Measurements from ENCODE around the gene KLHL36. TPM values are rescaled to one million over a fixed set of nuclear protein-coding genes. Genes with fewer than 3 reads are reported as not detected.
"Not testable (repeated sequence)": the region's sequence is repeated elsewhere in the genome, so short reads cannot be mapped to it uniquely, and the experiment has no call there.

KLHL36 gene
- polyA plus RNA-seq, 10 donors: 10.1 to 16.7 (median 13.7) TPM

DNA sequence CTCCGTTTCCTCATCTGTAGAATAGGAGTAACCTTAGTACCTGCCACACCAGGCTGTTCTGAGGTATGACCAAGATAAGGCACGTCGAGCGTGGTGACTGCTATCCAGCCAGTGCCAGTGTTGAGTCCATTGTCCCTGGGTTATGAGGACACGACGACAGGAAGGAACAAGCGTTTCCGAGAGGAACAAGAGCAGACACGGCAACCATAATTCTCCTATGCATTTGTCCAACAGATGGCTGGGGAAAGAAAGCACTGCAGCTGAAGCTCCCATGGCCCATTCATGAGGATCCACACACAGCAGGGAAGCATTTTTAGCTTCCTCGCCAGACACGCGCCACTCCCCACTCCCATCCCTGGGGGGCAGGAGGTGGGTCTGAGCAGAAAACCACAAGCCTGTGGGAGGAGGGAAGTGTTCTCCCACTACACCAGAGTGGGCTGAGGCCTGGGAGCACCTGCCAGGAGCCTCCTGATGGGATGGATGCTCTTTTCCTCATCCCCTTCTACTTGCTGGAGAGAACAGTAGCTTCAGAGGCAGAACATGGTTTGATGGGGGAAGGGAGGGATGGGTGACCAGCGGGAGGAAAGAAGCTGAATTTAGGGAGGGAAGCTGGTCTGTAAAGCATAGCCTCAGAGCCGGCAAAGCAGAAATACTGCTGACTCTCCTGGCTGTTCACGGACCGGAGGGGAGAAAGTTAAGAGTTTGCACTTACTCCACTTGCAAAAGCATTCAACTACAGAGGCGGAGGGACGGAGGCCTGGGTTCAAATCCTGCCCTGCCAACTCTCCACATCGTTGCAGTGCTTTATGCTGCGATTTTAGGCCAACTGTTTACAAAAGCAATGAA is 33.1 kb upstream of the KLHL36 start:
- DNase-seq: peak in 1 of 3 donors; percentile 48

DNA sequence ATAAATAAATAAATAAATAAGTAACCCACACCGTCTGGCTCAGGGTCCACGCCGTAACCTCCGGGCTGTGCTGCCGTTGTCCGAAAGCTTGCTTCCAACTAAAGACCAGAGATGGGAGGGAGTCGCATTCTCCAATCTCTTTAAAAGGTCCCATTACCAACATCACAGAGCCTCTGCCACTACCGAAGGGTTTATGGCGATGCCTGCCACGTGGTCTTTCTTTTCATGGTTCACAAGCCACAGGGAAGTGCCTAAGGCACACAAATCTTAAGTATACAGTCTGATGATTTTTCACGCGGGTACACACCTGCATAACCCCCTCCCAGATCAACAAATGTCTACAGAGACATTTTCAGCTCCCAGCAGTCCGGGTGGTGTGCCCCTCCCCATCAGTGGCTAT is 31.8 kb upstream of the KLHL36 start:
- DNase-seq: no peak

DNA sequence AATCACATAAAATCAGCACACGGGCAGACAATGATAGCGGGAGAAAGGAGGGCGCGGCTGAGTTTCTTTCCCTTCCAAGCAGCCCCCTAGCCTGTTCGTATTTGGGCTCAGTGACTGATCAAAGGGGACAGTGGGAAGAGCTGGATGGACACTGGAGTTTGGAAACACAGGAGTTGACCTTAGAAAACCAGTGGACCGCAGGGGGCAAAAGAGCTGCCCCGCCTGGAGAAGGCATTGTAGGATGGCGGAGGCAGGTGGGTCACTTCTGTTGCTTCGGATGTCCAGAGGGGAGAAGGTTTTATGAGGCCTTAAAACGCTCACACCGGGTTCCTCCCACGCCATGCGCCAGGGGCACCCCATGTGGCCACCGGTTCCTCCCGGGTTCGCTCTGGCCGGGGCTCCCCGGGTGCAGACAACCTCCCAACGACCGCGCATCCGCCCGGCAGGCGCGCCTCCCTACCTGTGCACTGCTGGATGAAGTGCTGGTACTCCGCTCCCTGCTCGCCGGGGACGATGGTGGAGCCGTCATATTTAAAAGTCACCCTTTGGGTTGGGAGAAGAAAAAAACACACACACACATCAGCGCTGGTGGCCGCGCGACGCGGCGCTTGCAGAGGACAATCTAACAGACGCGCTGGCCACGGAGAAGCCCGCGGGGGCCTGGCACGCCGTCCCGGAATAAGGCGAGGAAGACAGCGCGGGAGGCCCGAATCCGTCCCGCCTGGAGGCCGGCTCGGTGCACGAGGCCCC is 31.1 kb upstream of the KLHL36 start:
- peak in 1 of 3 donors; percentile 75 for DNase-seq

DNA sequence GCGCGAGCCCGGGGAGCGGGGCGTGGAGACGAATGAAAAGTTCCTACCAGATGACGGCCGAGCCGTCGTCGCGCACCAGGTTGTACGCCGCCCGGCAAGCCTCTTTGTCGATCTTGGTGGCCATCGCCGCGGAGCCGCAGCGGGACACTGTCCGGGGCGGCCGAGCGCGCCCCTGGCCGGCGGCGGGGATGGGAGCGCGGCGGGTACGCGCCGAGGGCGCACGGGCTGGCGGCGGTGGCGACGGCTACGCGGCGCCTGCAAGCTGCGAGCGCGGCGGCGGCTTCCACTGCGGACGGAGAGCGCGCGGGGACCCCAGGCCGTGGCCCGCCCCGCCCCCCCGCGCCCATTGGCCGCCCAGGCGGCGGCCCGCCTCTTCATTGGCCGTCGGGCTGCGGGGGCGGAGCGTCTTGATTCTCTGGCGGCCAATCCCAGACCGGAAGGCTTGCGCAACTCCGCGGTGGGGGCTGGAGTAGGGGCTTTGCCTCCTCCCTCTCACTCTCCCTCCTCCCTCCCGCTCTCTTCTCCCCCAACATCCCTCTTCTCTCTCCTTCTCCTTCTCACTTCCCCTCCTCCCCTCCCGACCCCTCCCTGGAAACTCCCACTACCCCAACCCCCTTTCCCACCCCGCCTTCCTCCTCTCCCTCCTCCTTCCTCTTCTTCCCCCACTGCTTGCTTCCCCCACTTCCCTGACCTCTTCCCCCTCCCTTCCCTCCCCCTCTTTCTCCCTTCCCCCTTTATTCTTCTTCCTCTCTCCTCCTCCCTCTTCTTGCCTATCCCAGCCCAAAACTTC is 30.3 kb upstream of the KLHL36 start, which contains the start of gene COTL1:
TSS of gene COTL1 (minus strand) at position 288 of the 790 bp plus-strand sequence. CDS start at position 124, 164 bp downstream.
- peak; percentile 97 to 98 (median 98) for DNase-seq

DNA sequence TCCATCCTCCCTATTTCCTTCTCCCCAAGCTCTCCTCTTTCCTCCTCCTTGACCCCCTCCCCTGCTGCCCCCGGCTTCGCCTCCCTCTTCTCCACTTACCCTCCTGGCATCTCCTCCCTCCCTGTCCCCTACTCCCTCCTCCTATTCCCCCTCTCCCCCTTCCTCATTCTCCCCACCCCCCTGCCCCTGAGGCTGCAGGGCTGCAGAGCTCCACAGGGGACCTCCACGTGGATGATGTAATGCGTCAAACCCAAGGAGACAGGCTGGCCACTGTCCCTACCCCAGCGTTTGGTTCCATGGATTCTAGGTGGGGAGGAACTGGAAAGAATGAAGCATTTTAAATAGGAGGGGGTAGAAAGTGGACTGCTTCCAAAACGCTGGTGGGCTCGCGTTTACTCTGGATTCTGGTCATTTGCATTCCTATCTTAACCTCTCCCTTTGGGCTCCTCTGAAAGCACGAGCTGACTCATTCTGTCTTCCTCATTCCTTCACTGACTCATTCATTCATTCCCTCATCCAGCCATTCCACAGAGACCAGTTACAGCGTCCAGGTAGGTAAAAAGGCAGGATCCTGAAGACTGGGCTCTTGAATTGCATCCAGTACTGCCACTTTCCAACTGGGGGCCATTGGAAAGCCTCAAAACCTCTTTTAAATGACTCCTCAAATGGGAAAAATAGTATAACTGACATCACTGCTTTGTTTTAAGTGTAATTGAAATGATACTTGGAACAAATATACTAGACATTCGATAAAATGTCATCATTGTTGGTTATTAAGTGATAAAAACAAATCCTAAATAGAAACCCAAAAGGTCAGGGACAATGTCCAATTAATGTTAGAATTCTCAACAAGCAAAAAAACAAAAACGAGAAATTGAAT is 29.5 kb upstream of the KLHL36 start:
- peak in 2 of 3 donors; percentile 64 to 97 for DNase-seq

DNA sequence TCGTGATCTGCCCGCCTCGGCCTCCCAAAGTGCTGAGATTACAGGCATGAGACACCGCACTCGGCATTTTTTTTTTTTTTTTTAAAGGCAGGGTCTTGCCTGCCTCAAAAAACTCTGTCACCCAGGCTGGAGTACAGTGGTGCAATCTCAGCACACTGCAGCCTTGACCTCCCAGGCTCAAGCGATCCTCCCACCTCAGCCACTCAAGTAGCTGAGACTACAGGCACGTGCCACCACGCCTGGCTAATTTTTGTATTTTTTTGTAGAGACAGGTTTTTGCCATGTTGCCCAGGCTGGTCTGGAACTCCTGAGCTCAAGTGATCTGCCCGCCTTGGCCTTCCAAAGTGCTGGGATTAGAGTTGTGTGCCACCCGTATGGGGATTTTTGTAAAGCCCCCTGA is 27.4 kb upstream of the KLHL36 start:
- DNase-seq: not testable (repeated sequence)

DNA sequence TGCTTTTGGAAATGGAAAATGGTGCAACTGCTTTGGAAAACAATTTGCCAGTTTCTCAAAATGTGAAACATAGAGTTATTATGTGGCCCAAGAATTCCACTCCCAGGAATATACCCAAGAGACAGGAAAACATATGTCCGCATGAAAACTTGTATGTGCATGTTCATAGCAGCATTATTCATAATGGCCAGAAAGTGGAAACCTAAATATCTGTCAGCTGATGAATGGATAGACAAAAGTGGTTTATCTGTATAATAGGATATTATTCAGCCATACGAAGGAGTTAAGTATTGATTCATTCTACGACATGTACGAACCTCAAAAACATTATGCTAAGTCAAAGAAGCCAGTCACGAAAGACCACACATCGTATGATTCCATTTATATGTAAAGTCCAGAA is 22.8 kb upstream of the KLHL36 start:
- DNase-seq: no peak

DNA sequence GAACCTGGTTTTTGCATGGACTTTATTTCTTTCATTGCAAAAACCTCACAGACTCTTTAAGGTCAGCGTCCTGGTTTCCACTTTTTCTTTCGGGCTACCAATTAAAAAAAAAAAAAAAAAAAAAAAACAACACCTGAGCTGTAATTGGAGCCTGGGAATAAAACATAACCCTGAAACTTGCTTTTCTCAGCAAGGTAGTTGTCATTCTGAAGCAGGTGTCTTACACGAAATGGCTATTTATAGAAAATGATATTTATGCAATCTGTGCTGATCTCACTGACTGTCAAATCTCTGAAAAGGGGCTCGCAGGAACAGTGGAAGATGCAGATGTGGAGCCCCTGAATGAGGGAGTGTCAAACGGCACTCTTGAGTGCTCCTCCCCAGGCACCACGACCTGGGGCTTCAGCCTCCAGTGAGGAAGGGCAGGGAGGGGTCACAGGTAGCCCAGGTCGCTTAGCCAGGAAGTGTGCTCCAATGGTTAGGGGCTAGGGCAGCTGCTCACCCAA is 20.0 kb upstream of the KLHL36 start:
- DNase-seq: no peak

DNA sequence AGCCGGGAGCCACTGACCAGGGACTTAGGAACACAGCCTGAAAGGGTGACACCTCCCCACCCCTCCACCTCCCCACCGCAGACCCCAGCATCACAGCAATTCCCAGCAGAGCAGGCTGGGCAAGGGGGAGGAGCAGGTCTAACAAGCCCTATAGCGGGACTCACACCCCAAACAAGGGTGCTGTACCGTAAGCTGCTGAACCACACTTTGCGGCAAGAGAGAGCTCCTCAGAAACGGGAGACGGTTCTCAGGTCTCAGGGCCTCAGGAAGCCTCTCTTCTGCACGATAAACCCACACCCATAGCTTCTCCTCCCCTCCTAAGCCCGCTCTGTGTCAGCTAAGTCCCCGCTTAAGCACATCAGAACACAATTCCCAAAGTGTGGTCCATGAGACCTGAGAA is 18.7 kb upstream of the KLHL36 start:
- DNase-seq: no peak

DNA sequence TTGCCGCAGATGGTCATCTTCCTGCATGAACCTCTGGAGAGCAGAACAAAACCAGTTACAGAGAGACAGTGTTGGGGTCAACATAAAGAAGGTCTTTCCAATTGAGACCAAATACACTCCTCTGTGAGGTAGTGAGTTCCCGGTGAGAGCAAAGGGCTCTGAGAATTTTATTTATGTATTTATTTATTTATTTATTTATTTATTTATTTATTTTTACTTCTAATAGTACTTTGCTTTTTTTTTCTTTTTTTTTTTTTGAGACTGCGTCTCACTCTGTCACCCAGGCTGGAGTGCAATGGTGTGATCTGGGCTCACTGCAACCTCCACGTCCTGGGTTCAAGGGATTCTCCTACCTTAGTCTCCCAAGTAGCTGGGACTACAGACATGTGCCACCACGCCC is 18.3 kb upstream of the KLHL36 start:
- DNase-seq: no peak

DNA sequence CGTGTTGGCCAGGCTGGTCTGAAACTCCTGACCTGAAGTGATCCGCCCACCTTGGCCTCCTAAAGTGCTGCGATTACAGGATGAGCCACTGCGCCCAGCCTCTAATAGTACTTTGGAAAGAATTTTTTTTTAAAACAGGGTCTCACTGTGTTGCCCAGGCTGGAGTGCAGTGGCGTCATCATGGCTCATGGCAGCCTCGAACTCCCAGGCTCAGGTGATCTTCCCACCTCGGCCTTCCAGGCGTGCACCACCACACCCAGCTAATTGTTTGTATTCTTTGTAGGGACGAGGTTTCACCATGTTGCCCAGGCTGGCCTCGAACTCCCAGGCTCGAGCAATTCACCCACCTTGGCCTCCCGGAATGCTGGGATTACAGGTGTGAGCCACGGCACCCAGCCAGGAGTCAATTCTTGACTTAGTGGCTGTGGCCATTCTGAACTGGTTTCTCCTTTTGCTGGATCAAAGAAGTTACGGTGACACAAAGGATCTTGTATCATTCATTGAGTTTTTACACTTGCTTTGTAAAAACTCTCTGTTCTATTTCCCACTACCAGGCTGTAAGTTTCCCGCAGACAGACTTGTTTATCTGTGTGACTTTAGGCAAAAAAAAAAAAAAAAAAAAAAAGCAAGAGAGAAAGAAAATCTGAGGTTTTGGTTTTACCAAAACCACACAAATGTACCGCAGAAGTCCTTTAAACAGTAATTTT is 17.7 kb upstream of the KLHL36 start:
- no peak for DNase-seq

DNA sequence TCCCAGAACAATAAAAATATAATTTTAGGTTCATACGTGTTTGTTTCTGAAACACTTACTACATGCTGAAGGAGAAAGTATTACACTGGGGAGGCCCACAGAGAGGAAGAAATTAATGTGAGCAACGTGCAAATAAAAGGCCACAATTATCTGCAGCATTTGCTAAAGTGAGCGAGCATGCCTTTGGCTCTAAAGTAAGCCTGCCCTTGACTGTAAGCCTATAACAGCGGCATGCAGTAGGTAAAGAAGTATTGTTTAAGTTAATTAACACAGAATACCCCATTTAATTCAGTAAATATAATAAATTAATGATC is 17.2 kb upstream of the KLHL36 start:
- DNase-seq: no peak

DNA sequence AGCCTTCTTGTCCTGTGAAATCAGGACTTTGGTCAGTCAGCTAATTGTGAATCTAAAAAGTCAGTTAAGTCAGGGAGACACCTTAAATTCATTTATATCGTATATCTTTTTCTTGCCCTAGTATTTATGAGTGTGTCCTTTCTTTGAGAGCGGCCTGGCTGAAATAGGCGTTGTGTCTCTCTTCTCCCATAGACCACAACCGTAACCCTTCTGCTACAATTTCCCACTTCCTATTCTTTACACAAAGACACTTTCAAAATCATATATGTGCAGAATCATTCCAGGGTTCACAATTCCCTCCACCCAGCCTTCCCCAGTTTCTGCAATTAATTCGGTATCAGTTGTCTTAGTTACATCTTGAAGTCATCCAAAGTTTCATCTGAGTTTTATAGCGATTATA is 16.4 kb upstream of the KLHL36 start:
- no peak for DNase-seq

DNA sequence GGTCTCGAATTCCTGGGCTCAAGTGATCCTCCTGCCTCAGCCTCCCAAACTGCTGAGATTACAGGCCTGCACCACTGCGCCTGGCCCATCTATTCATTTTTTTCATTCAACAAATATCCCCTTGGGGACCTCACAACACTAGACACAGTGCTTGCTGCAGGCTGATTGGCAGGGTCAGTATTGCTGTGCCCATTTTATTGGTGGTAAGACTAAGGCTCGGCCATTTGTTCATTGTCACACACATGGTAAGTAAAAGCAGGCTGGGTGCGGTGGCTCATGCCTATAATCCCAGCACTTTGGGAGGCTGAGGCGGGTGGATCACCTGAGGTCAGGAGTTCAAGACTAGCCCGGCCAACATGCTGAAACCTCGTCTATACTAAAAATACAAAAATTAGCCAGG is 15.4 kb upstream of the KLHL36 start:
- DNase-seq: not testable (repeated sequence)

DNA sequence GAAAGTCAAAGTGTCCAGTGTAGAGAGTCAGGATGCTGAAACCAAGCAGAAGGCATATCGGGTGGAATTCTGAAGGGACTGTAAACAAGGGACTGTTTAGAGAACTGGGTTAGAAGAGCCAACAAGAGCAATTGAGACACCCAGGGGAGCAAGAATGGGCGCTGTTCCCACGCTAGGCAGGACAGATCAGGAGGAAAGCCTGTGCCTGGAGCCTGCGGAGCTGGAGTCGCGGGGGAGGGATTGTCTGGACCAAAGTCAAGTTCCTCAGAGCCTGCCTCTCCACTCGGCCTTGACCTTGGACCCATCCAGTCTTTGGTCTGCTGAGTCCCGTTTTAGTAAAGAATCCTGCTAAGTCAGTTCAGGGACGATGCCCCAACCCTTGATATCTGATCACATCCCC is 14.7 kb upstream of the KLHL36 start:
- peak in 1 of 3 donors; percentile 82 for DNase-seq

DNA sequence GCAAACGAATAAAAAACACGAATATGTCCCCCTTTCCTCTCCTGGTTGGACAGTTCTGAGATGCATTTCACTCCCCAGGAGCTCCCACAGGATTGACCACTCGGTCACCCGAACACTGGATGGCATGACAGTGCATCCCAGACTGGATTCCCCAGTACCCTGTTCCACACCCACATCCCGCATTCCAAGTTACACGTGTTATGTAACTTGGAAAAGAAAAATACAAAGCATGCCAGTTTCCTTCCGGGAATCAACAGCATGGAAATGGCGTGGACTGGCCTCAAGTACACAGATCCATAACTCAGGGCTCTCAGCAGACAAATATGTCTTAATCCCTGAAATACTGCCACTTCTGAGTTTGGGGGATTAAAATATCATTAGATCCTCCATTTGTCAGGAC is 12.6 kb upstream of the KLHL36 start:
- no peak for DNase-seq

DNA sequence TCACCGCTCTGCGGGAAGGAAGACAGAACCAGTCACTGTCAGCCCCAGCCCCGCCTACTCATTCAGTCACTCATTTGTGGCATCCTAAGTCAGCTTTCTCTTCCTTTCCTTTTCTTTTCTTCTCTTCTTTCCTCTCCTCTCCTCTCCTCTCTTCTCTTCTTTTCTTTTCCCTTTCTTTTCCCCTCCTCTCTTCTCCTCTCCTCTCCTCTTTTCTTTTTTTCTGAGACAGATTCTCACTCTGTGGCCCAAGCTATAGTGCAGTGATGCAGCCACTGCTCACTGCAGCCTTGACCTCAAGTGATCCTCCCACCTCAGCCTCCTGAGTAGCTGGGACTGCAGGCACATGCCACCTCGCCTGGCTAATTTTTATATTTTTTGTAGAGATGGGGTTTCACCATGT is 10.6 kb upstream of the KLHL36 start:
- no peak for DNase-seq

DNA sequence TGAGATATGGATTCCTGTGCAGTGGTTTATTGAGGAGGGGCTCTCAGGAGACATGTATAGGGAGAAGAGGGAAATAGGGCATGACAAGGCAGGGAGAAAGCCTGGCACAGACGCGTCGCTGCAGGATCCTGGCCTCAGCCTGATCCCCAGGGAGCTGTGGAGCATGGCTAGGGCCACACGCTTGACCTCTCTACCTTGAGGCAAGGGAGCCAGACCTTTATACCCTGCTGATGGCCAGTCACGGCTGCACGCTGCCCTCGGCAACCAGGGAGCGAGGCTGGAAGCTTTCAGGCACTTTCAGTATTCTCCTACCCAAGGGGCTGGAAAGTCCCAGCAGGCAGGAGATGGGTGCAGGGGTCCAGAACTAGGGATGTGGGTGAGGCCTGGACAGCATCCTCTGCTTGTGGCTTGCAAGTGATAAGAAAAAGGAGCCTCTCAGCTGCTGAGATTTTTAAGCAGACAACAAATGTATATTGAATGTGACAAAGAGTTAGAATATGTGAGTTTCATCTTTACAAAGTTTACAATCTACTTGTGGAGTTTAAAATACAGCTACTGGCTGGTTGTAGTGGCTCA is 10.0 kb upstream of the KLHL36 start:
- DNase-seq: no peak

DNA sequence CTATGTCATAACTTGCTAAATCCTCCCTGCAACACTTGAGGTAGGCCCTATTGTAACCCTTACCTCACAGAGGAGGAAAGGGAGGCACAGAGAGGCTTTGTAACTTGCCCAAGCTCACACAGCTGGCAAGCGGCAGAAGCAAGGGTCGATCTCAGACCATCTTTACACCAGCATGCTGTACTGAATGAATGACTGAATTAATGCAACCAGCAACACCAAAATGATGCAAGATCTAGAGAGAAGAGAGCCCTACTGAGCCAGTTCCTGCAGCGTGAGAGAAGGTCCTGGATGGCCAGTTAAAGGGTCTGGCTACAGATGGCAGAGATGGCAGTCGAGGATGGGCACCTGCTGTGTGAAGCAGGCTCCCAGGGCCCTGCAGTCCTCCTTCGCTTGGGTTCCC is 8.2 kb upstream of the KLHL36 start:
- no peak for DNase-seq

Measured in muscle of back (tissue), 11 donors.